Activated CD4-positive, alpha-beta memory T cell treated with anti-CD3 and anti-CD28 coated beads for 36 hours (primary cell): ENCODE data around the gene ST8SIA6. TPM values are rescaled to one million over a fixed set of nuclear protein-coding genes. Genes with fewer than 3 reads are reported as not detected.
"Not testable (repeated sequence)": the region's sequence is repeated elsewhere in the genome, so short reads cannot be mapped to it uniquely, and the experiment has no call there.

Source experiments
- CTCF ChIA-PET: fragments of 350-600 bp; sonication (Branson Sonifier 250); formaldehyde crosslinking; loops from one replicate; lab custom pipeline; 2021; ENCODE audit warnings: antibody characterized with exemption, inconsistent platforms; lab: Charles Lee
- POLR2A ChIA-PET: fragments of 350-600 bp; sonication (Branson Sonifier 250); formaldehyde crosslinking; loops from one replicate; lab custom pipeline; 2021; ENCODE audit warnings: antibody characterized with exemption; lab: Charles Lee
- DNase-seq: peaks from one replicate; pipeline ENCODE4 v3.0.0-alpha.2; 2020
- H3K27ac Mint-ChIP-seq: one replicate; pipeline ENCODE4 v1.8.0; 2021; ENCODE audit warnings: mixed read lengths
- H3K27me3 Mint-ChIP-seq: one replicate; pipeline ENCODE4 v1.8.0; 2021; ENCODE audit warnings: mixed read lengths
- H3K36me3 Mint-ChIP-seq: one replicate; pipeline ENCODE4 v1.8.0; 2021; ENCODE audit warnings: mixed read lengths
- H3K4me1 Mint-ChIP-seq: one replicate; pipeline ENCODE4 v1.8.0; 2021; ENCODE audit warnings: low read depth, mixed read lengths
- H3K4me3 Mint-ChIP-seq: one replicate; pipeline ENCODE4 v1.8.0; 2021; ENCODE audit warnings: mild to moderate bottlenecking, mixed read lengths
- H3K9me3 Mint-ChIP-seq: one replicate; pipeline ENCODE4 v1.8.0; 2021; ENCODE audit warnings: mixed read lengths
- intact Hi-C: fragments of 100-400 bp; cut with micrococcal nuclease; formaldehyde crosslinking; loops from one replicate; pipeline ENCODE4 v1.15.1; 2023
- total RNA-seq, 2 experiments: library from RNA; stranded (reverse); gene quantifications; one replicate each; pipeline ENCODE4 v1.2.3, GENCODE V29; 2021

Gene ST8SIA6
- total RNA-seq, 2 experiments from 2014 or later = 0.38 TPM; not detected in 1

DNA sequence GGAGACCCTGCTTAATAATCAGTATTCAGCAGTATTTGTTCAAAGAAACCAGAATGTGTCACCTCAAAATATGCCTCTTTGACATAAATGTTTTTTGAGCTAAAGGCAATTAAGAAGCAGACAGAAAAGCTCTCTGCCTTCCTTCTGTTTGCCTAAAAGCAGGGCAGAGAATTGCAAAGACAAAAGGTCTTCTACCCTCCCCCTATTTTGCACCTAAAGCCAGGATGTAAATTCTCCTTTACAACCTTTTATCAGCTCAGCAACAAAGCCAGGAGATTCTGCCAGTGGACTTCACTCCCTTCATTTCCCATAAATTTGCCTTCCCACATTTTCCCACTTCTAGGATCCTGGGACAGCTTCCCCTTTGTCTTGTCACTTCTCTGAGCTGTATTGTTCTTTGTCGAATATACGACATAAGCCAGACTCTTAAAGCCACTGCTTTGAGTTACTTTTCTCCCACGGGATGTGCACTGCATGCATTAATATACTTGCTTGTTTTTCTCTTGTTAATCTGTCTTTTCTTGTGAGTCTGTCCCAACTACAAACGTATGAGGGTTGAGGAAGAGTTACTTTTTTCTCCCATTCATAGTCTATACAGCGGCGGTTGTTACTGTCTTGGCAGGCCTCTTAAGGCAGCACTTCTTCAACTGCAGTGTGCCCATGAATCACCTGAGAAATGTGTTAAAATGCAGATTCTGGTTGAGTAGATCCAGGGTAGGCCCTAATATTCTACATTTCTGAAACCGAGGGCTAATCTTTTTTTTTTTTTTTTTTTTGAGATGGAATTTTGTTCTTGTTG is 48.2 kb downstream of the ST8SIA6 start:
- Mint-ChIP-seq H3K4me1 (peaks cover 14% of the 10 kb centered on the region), H3K36me3 (no peaks in the 10 kb centered on the region), H3K4me3 (no peak overlapping the region), H3K27me3 (no peaks in the 10 kb centered on the region), H3K27ac (no peak overlapping the region), H3K9me3 (no peaks in the 10 kb centered on the region)
- no peak for DNase-seq
- POLR2A ChIA-PET = no interaction called here
- intact Hi-C loops = no loop called here
- CTCF ChIA-PET = interaction anchor here (0.5 to 1.1 kb wide), 2 partner anchors 24 to 332 kb away, joined by 3 to 5 read pairs; no protein-coding TSS in a partner anchor

DNA sequence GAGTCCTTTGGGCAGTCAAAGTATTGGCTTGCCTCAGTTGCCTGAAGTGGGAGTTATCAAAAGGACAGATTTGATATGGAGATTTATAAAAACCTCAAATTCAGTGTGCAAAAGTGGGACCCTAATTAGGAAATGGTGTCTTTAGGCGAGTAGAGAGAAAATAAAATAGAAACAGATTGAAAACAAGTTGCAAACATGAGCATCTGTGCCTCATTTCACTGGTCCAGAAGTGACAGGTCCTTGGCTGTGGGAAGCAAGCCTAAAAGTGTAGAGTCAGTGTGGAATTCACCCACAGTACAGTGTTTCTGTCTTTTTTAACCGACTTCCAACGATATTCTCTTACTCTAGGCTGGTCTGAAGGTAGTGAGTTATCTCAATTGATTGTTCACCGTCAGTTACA is 51.2 kb downstream of the ST8SIA6 start:
- Mint-ChIP-seq H3K36me3 (no peaks in the 10 kb centered on the region), H3K27ac (no peak overlapping the region), H3K4me3 (no peak overlapping the region), H3K27me3 (no peaks in the 10 kb centered on the region), H3K9me3 (no peaks in the 10 kb centered on the region), H3K4me1 (no peaks in the 10 kb centered on the region)
- DNase-seq = no peak
- ChIA-PET POLR2A (no interaction called here), CTCF (no interaction called here)
- intact Hi-C loops = no loop called here

DNA sequence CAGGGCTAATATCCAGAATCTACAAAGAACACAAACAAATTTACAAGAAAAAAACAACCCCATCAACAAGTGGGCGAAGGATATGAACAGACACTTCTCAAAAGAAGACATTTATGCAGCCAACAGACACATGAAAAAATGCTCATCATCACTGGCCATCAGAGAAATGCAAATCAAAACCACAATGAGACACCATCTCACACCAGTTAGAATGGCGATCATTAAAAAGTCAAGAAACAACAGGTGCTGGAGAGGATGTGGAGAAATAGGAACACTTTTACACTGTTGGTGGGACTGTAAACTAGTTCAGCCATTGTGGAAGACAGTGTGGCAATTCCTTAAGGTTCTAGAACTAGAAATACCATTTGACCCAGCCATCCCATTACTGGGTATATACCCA is 52.4 kb downstream of the ST8SIA6 start:
- DNase-seq, H3K4me3 Mint-ChIP-seq, H3K4me1 Mint-ChIP-seq, H3K27ac Mint-ChIP-seq, POLR2A ChIA-PET, H3K27me3 Mint-ChIP-seq, H3K9me3 Mint-ChIP-seq, H3K36me3 Mint-ChIP-seq, intact Hi-C loops, CTCF ChIA-PET: not testable (repeated sequence)

DNA sequence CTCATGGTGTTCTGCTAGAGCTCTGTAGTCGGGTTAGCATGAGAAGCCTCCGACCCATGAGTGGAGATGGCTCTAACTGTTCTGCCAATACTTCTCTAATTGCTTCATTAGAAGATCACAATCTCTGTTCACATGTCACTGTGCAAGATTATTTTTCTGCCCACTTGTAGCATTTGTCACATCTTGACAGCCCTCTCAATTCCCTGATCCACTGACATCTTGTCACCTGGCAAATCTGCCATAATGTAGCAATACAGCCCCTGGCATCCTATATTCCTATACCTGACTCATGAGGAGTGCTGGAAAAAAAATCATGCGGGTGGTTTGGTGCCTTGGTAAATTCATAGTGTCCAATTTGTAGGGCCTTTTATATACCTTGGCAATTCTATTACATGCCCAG is 58.4 kb downstream of the ST8SIA6 start:
- H3K27ac Mint-ChIP-seq = no peak overlapping the region

DNA sequence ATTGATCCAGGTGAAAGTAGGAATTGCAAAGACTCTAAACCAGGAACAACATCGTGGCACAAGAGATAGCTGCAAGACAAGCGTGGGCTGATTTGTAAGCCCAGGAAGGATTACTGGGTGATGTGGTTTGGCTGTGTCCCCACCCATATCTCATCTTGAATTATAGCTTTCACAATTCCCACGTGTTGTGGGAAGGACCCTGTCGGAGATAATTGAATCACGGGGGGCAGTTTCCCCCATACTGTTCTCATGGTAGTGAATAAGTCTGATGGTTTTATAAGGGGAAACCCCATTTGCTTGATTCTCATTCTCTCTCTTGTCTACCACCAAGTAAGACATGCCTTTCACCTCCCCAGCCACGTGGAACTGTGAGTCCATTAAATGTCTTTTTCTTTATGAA is 59.5 kb downstream of the ST8SIA6 start:
- no peaks in the 10 kb centered on the region for H3K36me3 Mint-ChIP-seq
- CTCF ChIA-PET = no interaction called here
- intact Hi-C loops = no loop called here
- peak; percentile 25 for DNase-seq
- no peak overlapping the region for H3K4me3 Mint-ChIP-seq
- no peaks in the 10 kb centered on the region for H3K9me3 Mint-ChIP-seq
- H3K4me1 Mint-ChIP-seq = peaks cover 8% of the 10 kb centered on the region
- POLR2A ChIA-PET = no interaction called here
- H3K27ac Mint-ChIP-seq = no peak overlapping the region
- H3K27me3 Mint-ChIP-seq = peaks cover 16% of the 10 kb centered on the region

More for the DNA sequence above, 58.4 kb downstream of the ST8SIA6 start:
- intact Hi-C loops = no loop called here
- peaks cover 8% of the 10 kb centered on the region for H3K4me1 Mint-ChIP-seq
- ChIA-PET CTCF (no interaction called here), POLR2A (no interaction called here)
- no peak overlapping the region for H3K4me3 Mint-ChIP-seq
- no peaks in the 10 kb centered on the region for H3K9me3 Mint-ChIP-seq
- no peak for DNase-seq
- H3K36me3 Mint-ChIP-seq = no peaks in the 10 kb centered on the region
- H3K27me3 Mint-ChIP-seq = peaks cover 16% of the 10 kb centered on the region

DNA sequence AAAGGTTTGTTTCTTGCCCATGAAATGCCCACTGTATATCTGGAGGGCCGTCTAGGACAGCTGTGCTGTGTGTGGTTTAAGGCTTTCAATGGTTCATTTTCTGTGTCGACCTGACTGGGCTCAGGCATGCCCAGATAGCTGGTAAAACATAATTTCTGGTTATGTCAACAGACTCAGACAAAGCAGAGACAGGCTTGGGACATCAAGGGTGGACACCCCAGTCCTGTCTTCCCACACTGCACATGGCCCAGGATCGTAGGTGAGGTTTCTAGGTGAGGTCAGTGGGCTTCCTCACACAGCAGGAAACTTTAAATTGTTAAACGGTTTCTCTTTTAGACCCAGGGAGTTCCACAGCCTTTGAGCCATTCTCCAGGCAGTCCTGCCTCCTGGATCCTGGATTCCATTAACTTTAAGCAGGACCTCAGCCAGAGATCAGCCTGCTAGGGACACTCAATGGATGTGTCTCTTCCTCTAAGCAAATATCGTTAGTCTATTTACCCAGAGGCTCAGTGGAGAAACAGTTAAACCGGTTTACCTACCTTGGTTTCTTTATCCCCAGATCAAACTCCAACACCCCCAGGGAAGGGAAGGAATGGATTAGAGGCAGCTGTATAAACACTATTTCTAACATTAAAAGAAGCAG is 66.4 kb downstream of the ST8SIA6 start:
- H3K9me3 Mint-ChIP-seq = no peaks in the 10 kb centered on the region
- H3K4me1 Mint-ChIP-seq = no peaks in the 10 kb centered on the region
- no peak overlapping the region for H3K4me3 Mint-ChIP-seq
- intact Hi-C loops = no loop called here
- no peak overlapping the region for H3K27ac Mint-ChIP-seq
- peaks cover 3% of the 10 kb centered on the region for H3K27me3 Mint-ChIP-seq
- POLR2A ChIA-PET = no interaction called here
- no peak for DNase-seq
- CTCF ChIA-PET = interaction anchor here (2.0 kb wide), 1 partner anchor 12 kb away, joined by 7 read pairs; no protein-coding TSS in a partner anchor
- H3K36me3 Mint-ChIP-seq = no peaks in the 10 kb centered on the region

DNA sequence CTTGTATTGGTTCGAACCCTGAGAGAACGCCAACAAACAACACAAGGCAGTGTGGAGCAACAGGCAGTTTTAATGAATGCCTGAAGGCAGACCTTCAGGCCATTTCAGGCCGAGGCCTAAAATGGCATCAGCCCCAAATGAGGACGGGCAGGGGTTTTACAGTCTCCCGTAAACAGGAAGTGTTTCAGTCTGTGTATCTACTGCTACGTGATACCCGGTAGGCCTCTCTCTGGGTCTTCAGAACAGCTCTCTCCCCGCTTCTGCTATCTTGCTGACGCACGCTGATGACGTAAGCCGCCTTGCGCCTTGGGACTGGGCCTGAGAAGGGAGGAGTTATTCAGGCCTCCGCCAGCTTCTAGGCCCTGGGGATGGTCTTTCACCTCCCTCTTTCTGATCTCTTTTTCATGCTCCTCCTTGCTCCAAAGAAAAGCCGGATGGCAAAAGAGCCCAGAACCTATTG is 67.7 kb downstream of the ST8SIA6 start:
- Mint-ChIP-seq H3K4me1 (no peaks in the 10 kb centered on the region), H3K9me3 (no peaks in the 10 kb centered on the region), H3K27ac (no peak overlapping the region), H3K36me3 (no peaks in the 10 kb centered on the region), H3K4me3 (no peak overlapping the region), H3K27me3 (no peaks in the 10 kb centered on the region)
- ChIA-PET CTCF (interaction anchor here (0.9 to 2.0 kb wide), 2 partner anchors 10 to 118 kb away, joined by 3 to 7 read pairs; no protein-coding TSS in a partner anchor), POLR2A (no interaction called here)
- DNase-seq = no peak
- intact Hi-C loops = no loop called here

DNA sequence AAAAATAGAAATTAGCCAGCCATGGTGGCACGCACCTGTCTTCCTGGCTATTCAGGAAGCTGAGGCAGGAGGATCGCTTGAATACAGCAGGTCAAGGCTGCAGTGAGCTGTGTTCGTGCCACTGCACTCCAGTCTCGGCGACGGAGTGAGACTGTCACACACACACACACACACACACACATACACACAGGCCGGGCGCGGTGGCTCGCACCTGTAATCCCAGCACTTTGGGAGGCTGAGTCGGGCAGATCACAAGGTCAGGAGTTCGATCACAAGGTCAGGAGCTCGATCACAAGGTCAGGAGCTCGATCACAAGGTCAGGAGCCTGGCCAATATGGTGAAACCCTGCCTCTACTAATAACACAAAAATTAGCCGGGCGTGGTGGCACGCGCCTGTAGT is 68.4 kb downstream of the ST8SIA6 start:
- no peak overlapping the region for H3K4me3 Mint-ChIP-seq
- intact Hi-C loops = no loop called here
- no peak for DNase-seq
- H3K9me3 Mint-ChIP-seq = no peaks in the 10 kb centered on the region
- no peaks in the 10 kb centered on the region for H3K27me3 Mint-ChIP-seq
- no peaks in the 10 kb centered on the region for H3K36me3 Mint-ChIP-seq
- ChIA-PET CTCF (no interaction called here), POLR2A (interaction anchor here (0.7 kb wide), 1 partner anchor 336 kb away, joined by 3 read pairs; no protein-coding TSS in a partner anchor)
- no peak overlapping the region for H3K27ac Mint-ChIP-seq
- H3K4me1 Mint-ChIP-seq = no peaks in the 10 kb centered on the region

DNA sequence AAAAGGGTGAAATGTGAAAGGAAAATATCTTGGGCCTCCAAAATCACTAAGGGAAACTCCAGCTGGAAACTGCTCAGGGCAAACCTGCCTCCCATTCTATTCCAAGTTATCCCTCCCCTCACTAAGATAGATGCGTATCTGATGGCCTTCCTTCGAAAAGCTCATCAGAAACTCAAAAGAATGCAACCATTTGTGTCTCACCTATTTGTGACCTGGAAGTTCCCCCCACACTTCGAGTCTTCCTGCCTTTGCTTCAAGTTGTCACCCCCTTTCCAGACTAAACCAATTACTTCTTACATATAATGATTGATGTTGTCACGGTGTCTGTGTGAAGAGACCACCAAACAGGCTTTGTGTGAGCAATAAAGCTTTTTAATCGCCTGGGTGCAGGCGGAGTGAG is 69.3 kb downstream of the ST8SIA6 start:
- Mint-ChIP-seq H3K27ac (no peak overlapping the region), H3K36me3 (no peaks in the 10 kb centered on the region), H3K9me3 (no peaks in the 10 kb centered on the region), H3K4me3 (no peak overlapping the region), H3K27me3 (no peaks in the 10 kb centered on the region), H3K4me1 (no peaks in the 10 kb centered on the region)
- POLR2A ChIA-PET = no interaction called here
- CTCF ChIA-PET = interaction anchor here (0.6 kb wide), 1 partner anchor 8 kb away, joined by 3 read pairs; no protein-coding TSS in a partner anchor
- DNase-seq = no peak
- intact Hi-C loops = no loop called here

DNA sequence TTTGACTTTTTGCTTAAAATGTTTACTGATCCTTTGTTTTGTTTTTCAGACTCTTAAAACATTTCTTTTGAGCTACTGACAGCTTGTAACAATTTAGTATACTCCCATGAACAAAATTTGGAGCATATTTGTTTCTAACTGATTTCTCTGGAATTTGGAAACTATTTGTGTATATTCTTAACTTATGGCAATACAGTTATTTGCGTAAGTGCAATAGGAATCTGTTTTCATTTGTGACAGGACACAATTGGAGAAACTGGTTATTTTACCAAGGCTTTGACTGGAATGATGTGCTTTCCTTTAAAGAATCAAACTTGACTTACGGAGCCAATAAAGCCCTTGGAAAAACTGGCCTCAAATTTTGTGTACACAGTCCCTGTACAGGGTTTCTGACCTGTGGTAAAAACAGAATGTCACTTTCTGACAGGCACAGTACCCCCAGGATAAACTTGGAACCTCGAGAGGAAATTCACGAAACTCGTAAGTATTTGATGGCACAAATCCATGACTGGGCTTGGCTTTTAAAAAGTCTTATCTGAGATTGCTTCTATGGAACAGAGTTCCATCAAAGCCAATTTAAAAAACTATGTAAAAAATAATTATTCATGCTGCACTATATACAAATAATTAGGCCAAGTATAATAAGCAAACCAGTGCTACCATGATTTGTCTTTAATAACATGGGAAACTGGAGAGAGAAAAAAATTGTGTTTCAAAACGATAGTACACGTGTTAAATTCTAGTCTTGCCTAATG is 70.4 kb downstream of the ST8SIA6 start:
- Mint-ChIP-seq H3K36me3 (no peaks in the 10 kb centered on the region), H3K27me3 (no peaks in the 10 kb centered on the region), H3K9me3 (no peaks in the 10 kb centered on the region), H3K27ac (no peak overlapping the region), H3K4me1 (no peaks in the 10 kb centered on the region), H3K4me3 (no peak overlapping the region)
- ChIA-PET POLR2A (no interaction called here), CTCF (interaction anchor here (2.1 kb wide), 1 partner anchor 12 kb away, joined by 5 read pairs; no protein-coding TSS in a partner anchor)
- intact Hi-C loops = no loop called here
- DNase-seq = no peak

DNA sequence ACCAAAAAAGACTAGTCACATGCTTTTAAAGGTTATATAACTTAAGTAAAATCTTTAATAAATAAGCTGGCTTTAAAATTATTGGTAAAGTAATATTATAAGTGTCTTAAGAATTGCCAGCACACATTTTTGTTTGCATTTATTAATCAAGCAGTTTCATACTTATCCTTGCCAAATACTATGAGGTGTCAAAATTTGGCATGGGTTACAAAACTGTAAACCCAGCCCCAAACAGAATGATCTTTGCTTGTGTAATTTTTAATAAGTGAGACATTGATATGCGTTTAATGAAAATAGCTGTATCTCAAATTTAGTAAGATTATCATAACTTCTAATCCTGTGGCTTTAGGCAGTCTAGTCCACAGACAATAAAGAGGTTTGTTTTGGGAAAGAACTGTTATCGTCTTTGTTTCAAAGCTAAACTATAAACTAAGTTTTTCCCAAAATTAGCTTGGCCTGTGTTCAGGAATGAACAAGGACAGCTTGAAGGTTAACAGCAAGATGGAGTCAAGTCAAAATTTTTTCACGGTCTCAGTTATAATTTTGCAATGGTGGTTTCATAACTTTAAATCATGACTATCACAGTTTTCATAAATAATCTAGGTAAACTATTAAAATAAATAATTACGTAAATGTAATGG is 72.8 kb downstream of the ST8SIA6 start:
- DNase-seq = no peak
- H3K4me1 Mint-ChIP-seq = no peaks in the 10 kb centered on the region
- ChIA-PET CTCF (interaction anchor here (2.1 kb wide), 1 partner anchor 10 kb away, joined by 5 read pairs; no protein-coding TSS in a partner anchor), POLR2A (interaction anchor here (0.6 kb wide), 1 partner anchor 291 kb away, joined by 3 read pairs; no protein-coding TSS in a partner anchor)
- H3K9me3 Mint-ChIP-seq = no peaks in the 10 kb centered on the region
- intact Hi-C loops = no loop called here
- H3K36me3 Mint-ChIP-seq = no peaks in the 10 kb centered on the region
- H3K27ac Mint-ChIP-seq = no peak overlapping the region
- H3K4me3 Mint-ChIP-seq = no peak overlapping the region
- H3K27me3 Mint-ChIP-seq = no peaks in the 10 kb centered on the region
